HG02870 (cell line): Measurements from ENCODE around the gene AMOTL1.

ENCODE experiments used
- ATAC-seq: cut with Tn5 transposase; IDR thresholded peaks from one replicate; pipeline ENCODE4 v1.9.1; 2021; ENCODE audit warnings: mild to moderate bottlenecking, moderate library complexity; ENCODE audit not compliant: unreplicated experiment

AMOTL1 gene

GRCh38 chr11:94923004-94923334 lies 154.8 kb downstream of the AMOTL1 start:
- no peak for ATAC-seq

DNA sequence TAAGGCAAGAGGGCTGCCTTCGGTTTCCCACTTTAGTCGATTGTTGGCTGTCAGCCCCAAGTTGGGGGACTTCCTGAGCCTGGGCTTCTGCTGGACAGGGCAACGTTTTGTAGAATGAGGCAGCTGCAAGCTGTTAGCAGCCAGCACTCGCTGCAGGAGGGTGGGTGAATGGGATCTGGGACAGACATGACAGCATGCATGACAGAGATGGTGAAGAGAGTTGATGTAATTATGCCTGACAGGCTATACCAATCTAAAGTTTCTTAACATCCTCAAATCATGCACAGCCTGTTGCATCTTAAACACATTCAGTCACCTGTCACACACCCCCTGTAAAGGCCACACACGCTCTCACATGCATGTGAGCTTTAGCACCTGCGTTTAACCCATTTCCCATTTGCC lies 156.0 kb downstream of the AMOTL1 start:
- no peak for ATAC-seq

DNA sequence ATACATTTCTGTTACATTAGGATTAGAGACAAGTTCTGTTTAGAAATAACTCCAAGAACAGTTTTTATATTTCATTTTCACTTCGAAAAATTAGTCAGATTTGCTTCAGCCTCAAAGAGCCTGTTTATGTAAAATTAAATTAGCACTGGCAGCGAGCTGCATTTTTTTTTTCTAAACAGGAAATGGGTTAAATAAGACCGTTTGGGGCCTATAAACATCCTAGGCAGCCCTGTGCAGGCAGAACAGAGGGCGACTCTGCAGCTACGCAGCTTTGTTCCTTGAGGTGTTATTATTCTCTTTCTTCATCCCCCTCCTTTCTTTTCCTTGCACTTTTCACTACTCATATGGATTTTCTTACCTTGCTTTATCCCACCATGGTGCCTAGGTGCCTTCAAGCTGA lies 156.5 kb downstream of the AMOTL1 start:
- no peak for ATAC-seq

DNA sequence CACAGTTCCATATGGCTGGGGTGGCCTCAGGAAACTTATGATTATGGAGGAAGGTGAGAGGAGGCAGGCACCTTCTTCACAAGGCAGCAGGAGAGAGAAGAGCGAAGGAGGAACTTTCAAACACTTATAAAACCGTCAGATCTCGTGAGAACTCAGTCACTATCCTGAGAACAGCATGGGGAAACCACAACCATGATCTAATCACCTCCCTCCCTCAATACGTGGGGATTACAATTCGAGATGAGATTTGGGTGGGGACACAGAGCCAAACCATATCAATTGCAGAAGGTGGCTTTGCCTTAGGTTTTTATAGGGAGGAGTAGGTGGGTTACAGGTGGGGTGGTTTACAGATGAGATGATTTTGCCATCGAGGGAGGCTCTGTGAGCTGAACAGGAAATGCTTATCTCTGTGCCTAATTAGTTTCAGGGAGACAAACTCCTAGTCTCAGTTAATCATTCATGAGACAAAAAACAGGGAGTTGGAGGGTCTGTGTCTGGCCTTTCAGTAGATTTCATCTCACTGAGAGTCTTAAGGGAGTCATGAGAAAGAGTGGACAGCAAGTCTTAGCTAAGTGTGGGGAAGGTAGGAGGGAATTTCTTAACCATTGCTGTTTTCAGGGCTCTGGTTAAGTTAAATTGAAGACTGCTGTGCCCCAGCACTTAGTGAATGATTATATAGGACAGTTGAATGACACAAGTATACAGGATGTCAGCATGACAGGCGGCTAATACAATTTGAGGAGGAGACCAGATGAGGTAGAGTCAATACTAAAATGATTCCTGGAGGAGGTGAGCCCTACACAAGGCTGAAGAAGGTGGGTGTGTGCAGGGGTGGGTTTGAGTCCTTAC lies 157.5 kb downstream of the AMOTL1 start:
- ATAC-seq: no peak

DNA sequence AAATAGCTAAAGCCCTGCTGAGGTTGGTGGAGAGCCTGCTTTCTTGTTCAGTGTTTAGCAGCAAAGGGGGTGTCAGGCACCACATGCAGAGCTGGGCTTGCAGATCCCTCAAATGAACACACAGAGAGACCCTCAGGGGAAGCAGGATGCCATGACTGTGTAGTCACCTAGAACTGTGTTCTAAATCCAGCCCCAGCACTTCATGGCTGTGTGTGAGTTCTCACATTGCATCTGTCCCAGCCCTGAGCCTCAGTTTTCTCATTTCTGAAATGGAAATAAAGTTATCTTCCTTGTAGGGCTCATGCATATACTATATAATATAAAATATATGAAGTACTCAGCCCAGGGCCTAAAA lies 158.1 kb downstream of the AMOTL1 start:
- no peak for ATAC-seq
